NCI-H2227 (cell line): ENCODE measurements around the gene ZNF691.
"Not testable (repeated sequence)": the region's sequence is repeated elsewhere in the genome, so short reads cannot be mapped to it uniquely, and the experiment has no call there.

ENCODE experiments used
- DNase-seq: peaks from one replicate; lab custom pipeline; 2025; ENCODE audit not compliant: unreplicated experiment; lab: John Stamatoyannopoulos, UW

Gene ZNF691

DNA sequence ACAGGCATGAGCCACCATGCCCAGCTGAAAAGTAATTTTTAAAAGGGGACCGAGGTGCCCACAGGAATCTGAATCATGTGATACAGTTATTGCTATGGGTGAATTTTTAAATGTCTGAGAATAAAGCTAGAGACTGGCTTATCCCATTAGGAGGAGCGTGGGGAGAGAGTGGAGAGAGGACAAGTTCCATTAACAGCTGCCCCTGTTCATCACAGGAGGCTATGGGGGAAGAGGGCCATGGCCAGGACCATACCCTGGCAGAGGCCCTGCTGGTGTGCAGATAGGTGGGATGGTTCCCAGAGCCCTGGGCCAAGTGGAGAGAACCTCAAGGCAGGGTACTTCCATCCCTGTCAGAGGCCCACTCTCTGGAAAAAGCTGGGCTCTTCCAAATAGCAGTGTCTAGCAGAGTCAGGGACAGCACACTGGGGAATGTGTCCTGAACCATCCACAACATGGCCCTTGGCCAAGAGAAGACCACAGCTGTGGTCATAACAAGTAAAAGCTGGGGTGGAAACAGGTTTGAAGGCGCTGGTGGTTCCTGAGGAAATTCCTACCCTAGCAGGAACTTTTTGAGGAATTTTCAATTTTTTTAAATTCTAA, 13.7 kb upstream of the ZNF691 start:
- DNase-seq, result no peak

DNA sequence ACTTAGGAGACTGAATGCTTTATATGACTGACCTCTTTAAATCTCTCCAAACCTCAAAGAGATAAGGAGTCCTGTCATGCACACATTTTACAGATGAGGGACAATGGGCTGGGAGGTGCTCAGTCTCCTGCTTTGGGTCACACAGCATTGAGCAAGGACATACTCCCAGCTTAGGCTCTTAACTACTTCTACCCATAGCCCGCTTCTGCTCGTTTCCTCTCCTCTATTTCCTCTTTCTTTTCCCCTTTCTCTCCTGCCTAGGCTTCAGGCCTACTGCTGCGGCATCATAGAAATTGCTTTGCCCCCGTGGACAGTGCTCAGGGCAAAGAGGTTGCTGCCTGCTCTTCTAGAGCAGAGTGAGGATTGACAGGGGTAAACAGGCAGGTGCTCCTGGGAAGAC, 12.4 kb upstream of the ZNF691 start:
- DNase-seq, result no peak

DNA sequence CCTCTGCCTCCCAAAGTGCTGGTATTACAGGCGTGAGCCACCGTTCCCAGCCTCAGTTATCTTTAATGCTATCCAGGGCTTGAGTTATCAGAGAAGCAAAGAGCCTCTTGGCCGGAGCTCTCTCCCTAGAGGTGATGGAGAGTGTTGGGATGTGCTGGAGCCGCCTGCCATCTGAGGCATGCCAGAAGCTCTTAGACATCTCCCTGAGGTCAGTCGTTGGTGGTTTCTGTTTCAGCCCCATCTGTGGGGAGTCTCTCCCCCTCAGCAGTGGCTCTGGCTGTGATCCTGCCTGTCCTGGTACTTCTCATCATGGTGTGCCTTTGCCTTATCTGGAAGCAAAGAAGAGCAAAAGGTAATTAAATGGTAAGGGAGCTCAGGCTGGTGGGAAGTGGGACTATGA, 11.6 kb upstream of the ZNF691 start:
- no peak for DNase-seq

DNA sequence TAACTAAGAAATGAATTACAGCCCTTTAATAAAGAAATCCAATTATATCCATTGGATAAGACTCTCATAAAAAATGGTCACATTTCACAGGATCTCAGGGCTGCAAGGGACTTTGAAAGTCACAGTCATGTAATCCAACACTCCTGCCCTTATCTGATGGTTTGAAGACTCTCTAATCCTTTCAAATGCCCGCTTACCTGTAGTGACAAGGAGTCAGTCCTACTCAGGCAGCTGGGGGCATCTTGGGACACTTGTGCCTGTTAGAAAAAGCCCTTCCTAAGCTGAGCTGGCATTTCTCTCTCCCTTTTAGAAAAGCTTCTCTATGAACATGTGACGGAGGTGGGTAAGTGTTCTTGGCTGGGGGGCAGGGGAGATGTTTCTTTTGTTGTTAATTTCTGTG, 11.0 kb upstream of the ZNF691 start:
- no peak for DNase-seq

DNA sequence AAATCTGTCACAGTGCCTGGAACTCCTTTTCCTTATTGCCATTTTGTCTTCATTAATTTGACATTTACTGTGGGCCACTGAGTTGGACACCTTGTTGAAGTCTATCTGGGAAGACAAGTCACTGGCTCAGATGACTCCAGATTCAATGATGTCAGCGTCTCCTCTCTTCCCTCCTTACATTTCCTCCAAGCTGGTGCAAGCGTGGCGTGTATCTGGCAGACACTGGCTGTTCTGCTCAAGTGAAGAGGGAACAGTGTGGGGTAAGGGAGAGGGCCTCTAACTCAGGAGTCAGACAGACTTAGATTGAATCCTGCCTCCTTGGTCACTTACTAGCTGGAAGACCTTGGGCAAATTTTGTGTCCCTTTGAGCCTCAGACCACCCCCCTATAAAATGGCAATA, 8.7 kb upstream of the ZNF691 start:
- no peak for DNase-seq

DNA sequence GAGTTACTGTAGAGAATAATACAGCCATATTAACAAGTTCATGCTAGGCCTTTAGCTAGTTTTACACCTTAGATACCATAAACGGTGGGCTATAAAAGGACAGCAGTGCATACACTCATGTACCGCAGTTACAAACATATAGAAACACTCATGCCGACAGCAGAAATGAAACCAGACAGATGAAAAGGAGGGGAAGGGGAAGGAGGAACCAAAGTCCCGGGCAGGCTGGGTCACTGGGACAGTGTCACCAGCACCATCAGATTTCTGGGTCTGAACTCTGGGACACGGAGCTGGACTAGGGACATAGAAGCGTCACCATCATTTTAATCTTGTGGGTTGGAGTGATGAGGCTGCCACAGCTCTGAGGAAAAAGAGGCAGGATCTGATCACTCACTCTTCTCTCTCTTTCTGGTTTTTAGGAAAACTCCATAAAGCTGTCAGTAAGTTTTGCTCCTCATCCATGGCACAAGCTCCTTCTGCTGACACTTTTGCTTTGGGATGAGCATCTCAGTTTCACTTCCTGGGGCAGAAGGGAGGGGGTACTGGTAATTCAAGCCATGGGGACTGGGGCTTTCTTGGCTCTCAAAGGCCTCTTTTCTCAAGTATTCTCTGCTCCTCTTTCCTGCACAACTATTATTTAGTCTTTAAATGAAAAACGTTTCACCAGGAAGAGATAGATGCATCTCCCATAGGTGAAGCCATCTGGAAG, 7.8 kb upstream of the ZNF691 start:
- no peak for DNase-seq

DNA sequence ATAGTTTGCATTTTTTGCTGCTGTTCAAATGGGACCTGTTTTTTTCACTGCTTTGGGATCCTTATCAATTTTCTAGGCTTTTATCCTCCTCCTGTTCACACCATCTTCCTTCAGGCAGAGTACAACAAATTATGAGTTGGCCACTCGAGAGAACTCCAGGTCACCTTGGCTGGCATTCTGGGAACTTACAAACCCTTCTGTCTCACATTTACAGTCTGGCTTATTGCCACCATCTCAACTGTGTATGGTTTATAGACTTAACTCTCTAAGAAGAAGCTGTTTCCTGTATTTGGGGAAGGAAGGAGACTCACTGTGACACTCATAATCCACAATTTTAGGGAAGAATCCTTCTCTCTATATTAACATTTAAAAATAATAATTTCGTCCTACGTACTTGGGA, 5.4 kb upstream of the ZNF691 start:
- DNase-seq, result no peak

DNA sequence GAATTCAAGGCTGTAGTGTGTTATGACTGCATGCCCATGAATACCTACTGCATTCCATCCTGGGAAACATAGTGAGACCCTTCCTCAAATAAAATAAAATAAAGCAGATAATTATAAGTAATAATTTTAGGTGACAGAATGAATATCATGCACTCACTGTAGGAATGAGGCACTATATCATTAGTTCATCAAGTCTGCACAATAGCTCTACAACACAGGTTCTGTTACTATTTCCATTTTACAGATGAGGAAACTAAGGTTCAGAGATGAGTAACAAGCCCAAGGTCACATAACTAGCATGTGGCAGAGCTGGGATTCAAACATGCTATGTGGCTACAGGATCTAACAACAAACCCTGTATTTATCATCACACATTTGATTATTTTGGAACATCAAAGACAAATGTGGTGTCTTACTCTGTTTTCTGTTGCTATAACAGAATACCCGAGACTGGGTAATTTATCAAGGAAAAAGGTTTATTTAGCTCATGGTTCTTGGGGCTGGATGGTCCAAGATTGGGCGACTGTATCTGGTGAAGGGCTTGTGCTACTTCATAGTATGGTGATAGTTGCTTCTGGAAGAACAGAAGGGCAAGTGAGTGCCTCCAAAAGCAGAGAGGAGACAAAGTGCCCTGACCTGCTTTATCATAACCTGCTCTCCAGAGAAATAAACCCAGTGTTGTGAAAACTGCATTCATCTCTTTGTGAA, 4.8 kb upstream of the ZNF691 start:
- no peak for DNase-seq

DNA sequence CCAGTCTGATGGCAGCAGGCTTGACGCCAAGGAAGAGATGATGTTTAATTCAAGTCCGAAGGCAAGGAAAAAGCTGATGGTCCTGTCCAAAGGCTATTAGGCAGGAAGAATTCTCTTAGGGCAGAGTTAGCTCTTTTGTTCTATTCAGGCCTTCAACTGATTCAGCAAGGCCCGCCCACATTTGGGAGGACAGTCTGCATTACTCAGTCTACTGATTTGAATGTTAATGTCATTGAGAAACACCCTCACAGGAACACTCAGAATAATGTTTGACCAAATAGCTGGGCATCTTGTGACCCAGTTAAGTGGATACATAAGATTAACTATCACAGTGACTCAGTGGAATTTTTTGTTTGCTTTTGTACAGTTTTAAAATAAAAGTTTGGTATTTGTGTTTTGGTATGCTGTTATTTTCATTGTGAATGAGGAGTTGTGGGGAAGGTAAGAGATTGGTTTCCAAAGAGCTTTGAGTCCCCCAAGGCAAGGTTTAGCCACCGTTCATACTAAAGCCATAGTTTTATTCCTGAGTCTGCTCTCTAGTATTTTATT, 1.7 kb upstream of the ZNF691 start:
- no peak for DNase-seq

DNA sequence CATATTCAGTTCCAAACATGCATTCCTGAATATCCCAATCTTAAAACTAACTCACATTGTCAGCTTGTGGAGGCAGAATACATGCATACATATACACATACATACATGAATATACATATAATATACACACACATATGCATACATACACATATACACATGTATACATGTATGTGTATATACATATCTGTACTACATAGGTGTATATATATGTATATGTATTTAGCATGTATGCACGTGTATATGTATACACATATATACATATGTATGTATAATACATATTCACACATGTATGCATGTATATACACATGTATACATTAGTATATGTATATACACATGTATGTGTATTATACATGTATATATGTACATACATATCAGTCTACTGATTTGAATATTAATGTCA, 1.2 kb upstream of the ZNF691 start:
- no peak for DNase-seq

DNA sequence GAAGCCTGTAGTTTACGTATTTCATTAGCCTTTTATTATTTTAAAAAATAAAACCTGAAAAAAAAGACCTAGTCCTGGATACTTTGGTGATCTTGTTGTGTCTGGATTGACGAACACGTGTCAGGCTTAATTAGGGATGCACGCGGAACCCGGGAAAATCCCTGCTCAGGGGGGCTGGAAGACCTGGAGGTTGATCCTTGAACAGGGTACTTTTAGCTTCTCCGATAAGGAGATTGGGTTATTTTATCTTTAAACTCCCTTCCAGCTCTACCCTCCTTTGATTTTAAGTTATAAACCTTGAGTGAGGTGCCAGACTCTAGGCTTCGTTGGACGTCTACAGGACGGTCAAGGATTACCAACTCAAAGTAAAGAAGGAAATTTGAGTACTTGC, 552 bp upstream of the ZNF691 start:
- DNase-seq, result no peak

DNA sequence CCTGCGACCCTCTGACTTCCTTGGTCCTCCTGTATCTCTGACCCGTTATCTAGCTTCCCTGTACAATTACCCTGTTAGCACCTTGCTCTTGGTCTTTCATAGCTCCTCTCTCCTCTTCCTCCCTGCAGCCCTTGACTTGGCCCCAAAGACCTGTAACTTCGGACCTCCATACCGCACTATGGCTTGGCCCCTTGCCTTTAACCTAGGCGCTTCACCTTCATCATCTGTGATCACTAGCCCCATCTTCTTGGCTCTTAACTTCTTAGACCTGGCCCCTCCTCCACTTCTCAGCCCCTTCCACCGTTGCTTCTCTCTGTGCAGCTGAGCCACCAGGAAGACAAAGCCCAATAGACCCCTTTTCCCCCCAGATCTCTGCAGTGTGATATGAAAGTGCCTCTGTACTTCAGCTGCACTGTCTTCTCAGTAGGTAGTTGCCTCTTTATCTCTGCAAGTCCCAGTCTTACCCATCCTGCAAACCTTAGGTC, 740 bp downstream of the ZNF691 start:
- no peak for DNase-seq

DNA sequence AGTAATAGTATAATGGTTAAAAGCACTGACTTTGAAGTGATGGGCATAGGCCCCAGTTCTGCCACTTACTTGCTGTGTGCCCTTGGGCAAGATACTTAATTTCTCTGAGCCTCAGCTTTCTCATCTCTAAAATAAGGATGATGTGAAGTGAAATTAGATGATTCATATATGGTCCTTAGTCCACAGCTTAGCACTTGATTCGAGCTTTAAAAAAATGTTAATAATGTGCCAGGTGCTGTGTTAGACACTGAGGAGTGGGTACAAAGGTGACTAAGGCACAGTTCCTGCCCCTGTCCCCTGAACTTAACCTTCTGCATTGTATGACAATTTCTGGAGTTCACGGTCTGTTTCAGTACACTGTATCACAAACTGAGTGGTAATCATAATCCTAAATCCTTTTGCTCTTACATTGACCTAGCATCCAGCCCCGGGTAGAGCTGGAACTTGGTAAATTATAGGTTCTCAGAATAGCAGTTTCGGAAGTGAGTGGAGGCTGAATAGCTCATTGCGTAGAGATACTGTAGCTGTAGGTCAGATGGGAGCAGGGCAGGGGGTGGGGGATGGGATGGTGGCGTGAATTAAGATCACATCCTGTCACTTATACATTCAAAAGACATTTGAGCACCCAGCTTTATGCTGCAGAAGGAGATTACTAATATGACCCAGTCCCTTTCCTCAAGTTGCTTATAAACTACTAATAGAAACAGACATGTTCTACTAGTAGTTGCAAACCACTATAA, 1.5 kb downstream of the ZNF691 start:
- peak; percentile 26 for DNase-seq

DNA sequence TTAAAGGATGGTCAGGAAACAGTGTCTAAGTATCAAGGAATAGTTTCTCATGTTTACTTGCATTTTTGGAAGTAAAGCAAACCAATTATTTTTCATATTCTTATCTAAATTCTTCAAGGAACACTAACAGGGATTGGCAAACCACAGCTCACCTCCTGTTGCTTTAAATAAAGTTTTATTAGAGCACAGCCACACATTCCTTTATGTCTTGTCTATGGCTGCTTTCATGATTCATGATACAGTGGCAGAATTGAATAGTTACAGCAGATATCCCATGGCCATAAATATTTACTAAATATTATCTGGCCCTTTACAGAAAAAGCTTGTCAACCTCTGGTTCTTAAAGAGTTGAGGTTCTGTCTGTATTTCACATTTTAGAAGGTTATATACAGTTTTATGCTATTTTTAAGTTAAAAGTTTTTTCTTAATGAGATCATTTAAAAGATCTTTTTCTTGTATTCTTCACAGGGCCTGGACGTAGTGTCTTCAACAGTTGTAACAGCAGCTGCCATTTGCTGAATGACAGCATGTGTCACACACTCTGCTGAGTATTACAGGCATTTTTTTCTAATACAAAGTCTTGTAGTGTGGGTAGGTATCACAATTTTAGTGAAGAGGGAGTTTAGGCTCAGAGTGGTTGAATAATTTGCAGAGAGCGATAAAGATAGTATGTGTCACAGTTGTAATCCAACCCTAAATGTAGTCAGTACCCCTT, 2.6 kb downstream of the ZNF691 start:
- DNase-seq, result no peak

DNA sequence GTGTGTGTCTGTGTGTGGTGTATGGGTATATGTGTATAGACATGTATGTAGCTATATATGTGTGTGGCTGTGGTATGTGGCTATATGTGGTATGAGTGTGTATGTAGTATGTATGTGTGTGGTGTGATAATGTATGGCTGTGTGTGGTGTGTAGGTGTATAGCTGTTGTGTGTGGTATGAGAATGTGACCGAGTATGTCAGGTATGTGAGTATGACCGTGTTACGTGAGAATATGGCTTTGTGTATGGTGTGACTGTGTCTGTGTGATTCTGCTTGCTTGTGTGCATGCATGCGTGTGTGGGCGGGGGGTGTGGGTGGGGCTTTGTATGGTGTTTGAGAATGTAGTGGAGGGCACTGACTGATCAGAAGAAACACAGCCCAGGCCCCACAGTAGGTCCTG, 3.5 kb downstream of the ZNF691 start:
- DNase-seq, result no peak

DNA sequence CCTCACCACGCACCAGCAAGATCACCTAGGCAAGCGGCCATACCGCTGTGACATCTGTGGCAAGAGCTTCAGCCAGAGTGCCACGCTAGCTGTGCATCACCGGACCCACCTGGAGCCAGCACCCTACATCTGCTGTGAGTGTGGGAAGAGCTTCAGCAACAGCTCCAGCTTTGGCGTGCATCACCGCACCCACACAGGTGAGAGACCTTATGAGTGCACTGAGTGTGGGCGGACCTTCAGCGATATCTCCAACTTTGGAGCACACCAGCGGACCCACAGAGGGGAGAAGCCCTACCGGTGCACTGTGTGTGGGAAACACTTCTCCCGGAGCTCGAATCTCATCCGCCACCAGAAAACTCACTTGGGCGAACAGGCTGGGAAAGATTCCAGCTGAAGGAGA, 5.0 kb downstream of the ZNF691 start:
- DNase-seq, result no peak

DNA sequence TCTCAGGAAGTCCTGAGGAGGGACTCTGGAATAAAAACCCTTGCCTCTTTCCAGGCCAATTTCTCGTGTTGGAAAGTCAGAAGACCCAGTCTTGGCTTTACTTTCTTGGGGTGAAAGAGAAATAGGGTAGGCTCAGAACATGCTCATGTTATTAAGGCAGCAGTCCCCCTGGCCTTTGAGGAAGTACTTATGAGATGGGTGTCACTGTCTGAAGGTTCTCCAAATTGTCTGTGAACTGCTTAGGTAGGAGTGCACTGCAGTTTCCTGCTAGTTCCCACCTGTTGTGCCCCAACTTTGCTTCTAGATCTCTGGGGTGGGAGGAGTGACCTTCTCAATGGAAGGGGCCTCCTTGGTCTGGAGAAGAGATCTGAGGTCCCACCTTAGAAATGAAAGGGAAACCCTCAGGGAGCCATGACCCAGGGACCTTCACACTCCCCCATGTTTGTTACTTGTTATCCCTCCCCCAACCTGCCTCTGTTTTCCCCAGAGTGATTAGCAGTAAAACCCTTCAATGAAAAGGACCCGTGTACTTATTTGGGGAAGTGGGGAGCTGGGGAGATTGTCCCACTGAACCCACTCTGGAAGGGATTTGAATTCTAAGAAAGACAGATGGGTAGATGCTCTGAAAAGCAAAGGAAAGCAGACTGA, 5.7 kb downstream of the ZNF691 start:
- no peak for DNase-seq

DNA sequence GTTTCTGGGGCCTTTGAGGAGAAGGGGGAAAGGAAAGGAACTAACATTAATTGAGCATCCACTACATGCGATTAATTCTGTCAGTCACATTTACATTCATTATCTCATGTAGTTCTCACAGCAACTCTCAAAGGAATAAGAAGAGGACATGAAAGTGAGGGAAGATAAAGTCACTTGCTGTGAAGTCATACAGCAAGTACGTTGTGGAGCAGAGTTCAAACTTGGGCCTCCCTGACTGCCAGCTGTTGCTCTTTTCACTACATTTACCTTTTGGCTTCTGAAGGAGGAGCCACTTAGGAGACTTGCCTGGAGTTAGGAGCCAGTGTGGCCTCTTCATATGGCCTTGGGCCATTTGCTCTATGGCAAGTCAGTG, 6.2 kb downstream of the ZNF691 start:
- DNase-seq, result no peak

DNA sequence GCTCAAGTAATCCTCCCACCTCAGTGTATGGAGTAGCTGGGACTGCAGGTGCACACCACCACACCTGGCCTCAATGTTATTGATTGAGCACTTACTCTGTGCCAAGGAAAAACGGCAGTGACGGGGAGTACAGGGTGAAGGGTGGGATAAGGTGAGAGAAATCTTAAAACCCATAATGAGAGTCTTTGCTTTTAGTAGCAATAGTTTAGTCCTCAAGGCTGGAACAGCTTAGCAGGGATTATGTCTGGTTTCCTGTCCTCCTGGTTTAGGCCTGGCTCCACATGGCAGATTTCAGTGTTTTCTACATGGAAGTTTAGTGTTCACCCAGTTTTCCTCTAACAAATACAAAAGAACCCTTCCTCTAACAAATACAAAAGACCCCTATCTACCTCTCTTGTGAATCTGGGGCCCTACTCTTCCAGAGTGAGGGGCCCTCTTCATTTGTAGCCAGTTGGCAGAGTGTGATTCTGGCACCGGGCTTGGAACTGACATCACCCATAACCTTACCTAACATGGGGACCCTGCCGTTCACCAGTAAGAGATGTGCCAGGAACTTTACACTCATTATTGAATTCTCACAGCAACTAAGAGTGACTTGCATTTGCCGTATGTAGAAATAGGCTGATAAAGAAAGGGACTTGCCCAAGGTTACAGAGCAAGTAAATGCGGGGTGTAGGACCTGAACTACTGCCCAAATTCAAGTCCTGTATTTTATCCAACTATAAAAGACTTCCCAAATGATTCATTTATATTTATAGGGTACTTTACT, 6.9 kb downstream of the ZNF691 start:
- DNase-seq, result no peak

DNA sequence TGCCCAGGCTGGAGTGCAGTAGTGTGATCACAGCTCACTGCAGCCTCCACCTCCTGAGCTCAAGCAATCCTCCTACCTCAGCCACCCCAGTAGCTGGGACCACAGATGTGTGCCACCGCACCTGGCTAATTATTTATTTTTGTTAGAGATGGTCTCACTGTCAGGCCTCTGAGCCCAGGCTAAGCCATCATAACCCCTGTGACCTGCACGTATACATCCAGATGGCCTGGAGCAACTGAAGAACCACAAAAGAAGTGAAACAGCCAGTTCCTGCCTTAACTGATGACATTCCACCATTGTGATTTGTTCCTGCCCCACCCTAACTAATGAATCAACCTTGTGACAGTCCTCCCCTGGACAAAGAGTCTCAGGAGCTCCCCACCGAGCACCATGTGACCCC, 10.1 kb downstream of the ZNF691 start:
- DNase-seq, result not testable (repeated sequence)
